AG08395 (cell line): ENCODE data around the gene OR6C3.
"Not testable (repeated sequence)": the region's sequence is repeated elsewhere in the genome, so short reads cannot be mapped to it uniquely, and the experiment has no call there.

Experiments used
- DNase-seq: peaks from one replicate; pipeline ENCODE4 v3.0.0; 2012; ENCODE audit warnings: mixed read lengths, low spot score

The OR6C3 gene

GRCh38 chr12:55330446-55330845 is at the start of gene OR6C3:
Gene OR6C3 (plus strand): TSS chr12:55330746. CDS start chr12:55331701, 955 bp downstream.
- no peak for DNase-seq

DNA sequence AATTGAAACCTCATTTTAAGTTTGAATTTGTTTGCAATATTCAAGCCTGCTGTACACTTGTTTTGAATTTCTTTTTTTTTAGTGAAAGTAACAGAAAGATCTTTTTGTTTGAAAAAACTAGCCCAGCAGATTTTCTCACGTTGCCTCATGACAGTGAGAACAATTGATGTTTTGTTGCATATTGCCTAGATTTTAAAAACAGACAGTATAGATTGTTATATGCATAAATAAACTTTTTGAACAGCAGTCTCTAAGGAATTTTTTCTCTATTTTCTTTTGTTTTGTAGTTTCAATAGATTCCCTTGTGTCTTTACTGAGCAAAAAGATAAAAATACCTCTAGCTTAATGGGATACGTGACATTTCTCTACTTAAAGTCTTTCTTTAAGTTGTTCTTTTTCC is 49.6 kb upstream of the OR6C3 start:
- no peak for DNase-seq

DNA sequence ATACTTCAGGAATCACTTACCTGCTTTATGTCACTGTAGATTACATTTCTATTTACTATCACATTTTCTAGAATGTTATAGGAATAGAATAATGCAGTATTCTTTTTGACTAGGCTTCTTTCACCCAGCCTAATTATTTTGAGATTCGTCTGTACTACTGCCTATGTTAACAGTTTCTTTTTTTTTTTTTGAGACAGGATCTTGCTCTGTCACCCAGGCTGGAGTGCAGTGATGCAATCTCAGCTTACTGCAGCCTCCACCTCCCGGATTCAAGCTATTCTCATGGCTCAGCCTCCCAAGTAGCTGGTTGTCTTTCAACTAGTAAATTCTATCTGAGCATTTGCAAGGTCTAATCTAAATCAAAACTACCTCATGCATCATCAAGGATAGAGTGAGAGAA is 40.5 kb upstream of the OR6C3 start:
- DNase-seq, result no peak

GRCh38 chr12:55296469-55296868 is 34.1 kb upstream of the OR6C3 start, which contains the start of gene OR6C6:
Gene OR6C6 (minus strand): TSS chr12:55296569. CDS start chr12:55295232, 1,337 bp downstream.
- DNase-seq, result no peak

DNA sequence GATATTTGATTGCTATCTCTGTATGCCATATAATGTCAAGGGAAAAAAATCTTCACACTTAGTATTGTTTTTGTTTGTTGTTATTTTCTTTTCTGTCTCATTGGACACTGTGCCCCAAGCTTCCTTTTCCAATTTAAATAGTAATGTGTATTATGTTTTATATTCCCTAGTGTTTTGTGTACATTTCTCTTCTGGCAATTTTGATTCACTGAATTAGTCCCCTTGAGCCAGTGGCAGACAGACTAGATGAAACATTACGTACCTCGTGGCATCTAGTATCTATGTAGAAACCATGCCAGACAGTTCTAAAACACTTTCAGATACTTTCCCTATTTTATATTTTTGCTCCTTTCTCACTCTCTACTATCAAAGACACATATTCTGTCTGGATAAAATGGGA is 16.5 kb upstream of the OR6C3 start, which contains the start of gene OR6C1:
Gene OR6C1, plus strand, starts transcription at position 301 of the 400 bp plus-strand sequence. CDS start 6,257 bp downstream, outside the sequence.
- DNase-seq, result no peak

DNA sequence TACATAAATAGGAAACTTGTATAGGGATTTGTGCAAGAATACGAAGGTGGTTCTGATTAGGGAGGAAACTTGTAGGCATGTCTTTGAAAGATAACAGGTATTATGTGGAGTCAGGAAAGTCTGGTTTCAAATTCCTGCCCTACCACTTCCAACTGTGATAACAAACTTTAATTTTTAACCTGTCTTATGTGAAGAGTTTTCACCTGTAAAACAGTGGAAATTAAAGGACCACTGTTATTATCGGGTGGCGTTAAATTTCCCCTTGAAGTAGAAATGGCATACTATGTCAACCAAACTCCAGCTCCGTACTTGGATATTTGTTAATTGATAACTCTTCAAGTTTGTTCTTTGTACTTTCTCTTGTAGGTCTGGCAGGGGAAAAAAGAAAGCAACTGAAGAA is 10.3 kb upstream of the OR6C3 start:
- no peak for DNase-seq

DNA sequence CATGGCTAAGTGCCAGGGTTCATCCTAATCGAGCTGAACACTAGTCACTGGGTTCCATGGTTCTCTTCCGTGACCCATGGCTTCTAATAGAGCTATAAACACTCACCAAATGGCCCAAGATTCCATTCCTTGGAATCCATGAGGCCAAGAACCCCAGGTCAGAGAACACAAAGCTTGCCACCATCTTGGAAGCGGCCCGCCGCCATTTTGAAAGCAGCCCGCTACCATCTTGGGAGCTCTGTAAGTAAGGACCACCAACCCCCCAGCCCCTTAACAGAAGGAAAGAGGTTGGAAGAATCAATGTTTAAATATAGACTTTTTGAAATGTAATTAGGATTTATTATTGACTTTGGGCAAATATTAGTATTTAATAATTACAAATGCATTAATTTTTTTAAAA is 4.7 kb upstream of the OR6C3 start:
- not testable (repeated sequence) for DNase-seq

DNA sequence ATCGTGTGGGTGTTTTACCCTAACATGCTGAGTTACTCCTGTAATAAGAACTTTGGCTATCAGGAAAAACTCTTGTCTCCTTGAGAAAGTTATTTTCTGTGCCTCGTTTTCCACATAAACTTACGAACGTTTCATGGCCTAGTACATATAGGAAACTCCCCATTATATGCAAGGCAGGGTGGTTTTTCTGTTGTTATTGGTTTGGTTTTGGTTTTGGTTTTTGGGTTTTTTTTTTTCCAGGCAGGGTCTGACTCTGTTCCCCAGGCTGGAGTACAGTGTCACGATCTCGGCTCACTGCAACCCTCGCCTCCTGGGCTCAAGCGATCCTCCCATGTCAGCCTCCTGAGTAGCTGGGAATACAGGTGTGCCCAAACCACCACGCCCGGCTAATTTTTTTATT is 5.5 kb downstream of the OR6C3 start:
- DNase-seq, result no peak

- DNase-seq, result not testable (repeated sequence)
Measured at GRCh38 chr12:55355338-55355737, 24.8 kb downstream of the OR6C3 start.

- no peak for DNase-seq
Measured at GRCh38 chr12:55362675-55363074, 32.1 kb downstream of the OR6C3 start, which contains the start of gene OR6C75. Gene OR6C75 (plus strand): TSS chr12:55362975. CDS start chr12:55365111, 2,136 bp downstream.

- no peak for DNase-seq
Measured at GRCh38 chr12:55365086-55365485, 34.5 kb downstream of the OR6C3 start.

DNA sequence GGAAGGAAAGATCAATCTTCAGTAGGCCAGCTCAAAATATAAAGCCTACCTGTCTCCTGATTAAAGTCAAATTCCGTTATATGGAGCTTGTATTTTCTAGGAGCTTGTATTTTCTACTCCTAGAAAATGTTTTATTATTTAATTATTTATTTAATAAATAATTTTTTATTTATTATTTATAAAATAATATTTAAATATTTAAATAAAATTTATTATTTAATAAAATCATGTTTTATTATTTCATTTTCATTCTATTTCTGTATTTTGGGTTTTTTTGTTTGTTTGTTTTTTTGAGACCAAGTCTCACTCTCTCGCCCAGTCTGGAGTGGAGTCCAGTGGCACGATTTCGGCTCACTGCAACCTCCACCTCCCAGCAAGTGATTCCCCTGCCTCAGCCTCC is 42.0 kb downstream of the OR6C3 start:
- no peak for DNase-seq
